ENCODE results near the gene UNC5B.

The UNC5B gene

DNA sequence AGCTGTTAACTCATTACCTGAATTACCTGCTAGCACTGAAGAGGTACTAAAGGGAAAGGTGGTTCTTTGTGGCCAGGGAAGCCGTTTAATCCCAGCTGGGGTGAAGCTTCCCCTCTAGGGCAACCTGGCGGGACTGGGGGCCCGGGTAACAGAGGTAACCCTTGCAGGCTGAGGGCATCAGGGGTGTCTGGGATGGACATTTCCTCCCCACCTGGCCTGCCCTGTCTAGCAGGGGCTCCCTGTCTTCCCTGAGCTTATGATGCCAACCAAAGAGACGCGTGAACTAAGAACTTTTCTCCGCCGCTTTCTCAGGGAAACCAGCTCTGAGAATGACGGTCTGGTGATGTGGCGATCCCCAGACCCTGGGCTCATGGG lies 52.8 kb downstream of the UNC5B start:
- DNase-seq (ENCODE audit: extremely low read depth, insufficient read length), result no peak
- Histone ChIP-seq H3K4me3 (replicated peaks; ENCODE audit: low read depth, low read length) (no peak overlapping the region), H3K27me3 (replicated peaks; ENCODE audit: control insufficient read depth, insufficient read depth, low read length) (no peaks in the 10 kb centered on the region; the same call in none of the 2 replicates), H3K36me3 (ENCODE audit: control insufficient read depth, insufficient read depth, low read length) (no peaks in the 10 kb centered on the region)
- TF ChIP-seq CTCF (IDR thresholded peaks at IDR 0.05; ENCODE audit: insufficient read depth, low read length, poor library complexity, severe bottlenecking), result no peak

GRCh38 chr10:71265618-71266146 lies 53.3 kb downstream of the UNC5B start:
- H3K27me3 ChIP-seq (replicated peaks; ENCODE audit: control insufficient read depth, insufficient read depth, low read length), result no peaks in the 10 kb centered on the region; the same call in none of the 2 replicates
- no peak for DNase-seq (ENCODE audit: extremely low read depth, insufficient read length)
- TF ChIP-seq CTCF (IDR thresholded peaks at IDR 0.05; ENCODE audit: insufficient read depth, low read length, poor library complexity, severe bottlenecking), result no peak
- no peaks in the 10 kb centered on the region for H3K36me3 ChIP-seq (ENCODE audit: control insufficient read depth, insufficient read depth, low read length)
- H3K4me3 ChIP-seq (replicated peaks; ENCODE audit: low read depth, low read length), result no peak overlapping the region

GRCh38 chr10:71266147-71266917 lies 54.0 kb downstream of the UNC5B start:
- no peak overlapping the region for H3K4me3 ChIP-seq (replicated peaks; ENCODE audit: low read depth, low read length)
- TF ChIP-seq CTCF (IDR thresholded peaks at IDR 0.05; ENCODE audit: insufficient read depth, low read length, poor library complexity, severe bottlenecking), result no peak
- no peaks in the 10 kb centered on the region; the same call in none of the 2 replicates for H3K27me3 ChIP-seq (replicated peaks; ENCODE audit: control insufficient read depth, insufficient read depth, low read length)
- H3K36me3 ChIP-seq (ENCODE audit: control insufficient read depth, insufficient read depth, low read length), result no peaks in the 10 kb centered on the region
- no peak for DNase-seq (ENCODE audit: extremely low read depth, insufficient read length)

GRCh38 chr10:71266918-71267442 lies 54.6 kb downstream of the UNC5B start:
- no peak overlapping the region for H3K4me3 ChIP-seq (replicated peaks; ENCODE audit: low read depth, low read length)
- H3K36me3 ChIP-seq (ENCODE audit: control insufficient read depth, insufficient read depth, low read length), result no peaks in the 10 kb centered on the region
- DNase-seq (ENCODE audit: extremely low read depth, insufficient read length), result no peak
- TF ChIP-seq CTCF (IDR thresholded peaks at IDR 0.05; ENCODE audit: insufficient read depth, low read length, poor library complexity, severe bottlenecking), result no peak
- H3K27me3 ChIP-seq (replicated peaks; ENCODE audit: control insufficient read depth, insufficient read depth, low read length), result no peaks in the 10 kb centered on the region; the same call in none of the 2 replicates

DNA sequence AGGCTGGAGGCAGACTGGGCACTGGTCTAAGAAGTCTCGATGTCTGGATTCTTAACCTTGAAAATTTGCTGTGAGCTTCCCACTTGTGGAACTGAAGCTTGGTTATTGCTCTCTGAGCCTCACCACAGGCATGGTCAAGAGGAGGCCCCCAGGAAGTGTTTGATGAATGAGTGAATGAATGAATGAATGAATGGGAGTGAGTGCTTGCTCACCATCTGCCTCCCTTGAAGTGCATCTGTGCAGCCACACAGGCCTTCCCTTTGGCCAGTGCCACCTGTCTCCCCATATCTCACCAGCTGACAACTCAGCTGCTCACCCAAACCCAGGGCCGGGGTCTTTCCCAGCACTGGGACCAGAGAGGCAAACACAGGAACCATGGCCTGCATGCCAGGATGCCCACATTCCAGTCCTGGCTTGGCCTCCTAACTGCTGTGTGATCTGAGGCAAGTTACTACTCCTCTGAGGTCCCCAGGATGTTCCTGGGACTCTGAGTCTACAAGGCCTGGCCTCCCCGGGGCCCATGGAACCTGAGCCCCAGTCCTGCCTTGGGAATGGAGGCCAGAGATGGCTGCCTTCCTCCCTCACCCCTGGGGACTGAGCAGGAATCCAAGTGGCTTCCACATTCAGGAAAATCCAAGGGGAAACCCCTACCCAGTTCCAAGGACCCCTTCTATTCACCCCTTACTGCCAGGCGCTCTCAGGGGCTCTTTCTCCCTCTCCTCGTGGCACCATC lies 55.3 kb downstream of the UNC5B start:
- H3K36me3 ChIP-seq (ENCODE audit: control insufficient read depth, insufficient read depth, low read length), result no peaks in the 10 kb centered on the region
- H3K27me3 ChIP-seq (replicated peaks; ENCODE audit: control insufficient read depth, insufficient read depth, low read length), result no peaks in the 10 kb centered on the region; the same call in 1 of the 2 replicates
- DNase-seq (ENCODE audit: extremely low read depth, insufficient read length), result no peak
- H3K4me3 ChIP-seq (replicated peaks; ENCODE audit: low read depth, low read length), result no peak overlapping the region
- TF ChIP-seq CTCF (IDR thresholded peaks at IDR 0.05; ENCODE audit: insufficient read depth, low read length, poor library complexity, severe bottlenecking), result no peak

Data from GM06990 (cell line).